DMS153 treated with DMSO at 0.1 percent for 48 hours (cell line): ENCODE results near the gene EPS8L2.

Source experiments
- DNase-seq: peaks from one replicate; lab custom pipeline; 2025; ENCODE audit not compliant: unreplicated experiment; lab: John Stamatoyannopoulos, UW

The EPS8L2 gene

GRCh38 chr11:773425-773824, 67.4 kb downstream of the EPS8L2 start:
- DNase-seq, result no peak

- no peak for DNase-seq
These were observed 67.8 kb downstream of the EPS8L2 start for GRCh38 chr11:773830-774229.

- DNase-seq, result no peak
These were observed 69.0 kb downstream of the EPS8L2 start for GRCh38 chr11:774873-775592.

GRCh38 chr11:776263-776560, 70.2 kb downstream of the EPS8L2 start:
- DNase-seq, result no peak

- no peak for DNase-seq
These were observed 70.7 kb downstream of the EPS8L2 start for GRCh38 chr11:776561-777287.
